ENCODE results near the gene SLC2A3.

SLC2A3 gene

GRCh38 chr12:7879246-7879645 lies 56.7 kb downstream of the SLC2A3 start:
- no peak for TF ChIP-seq CTCF (IDR thresholded peaks at IDR 0.05; ENCODE audit: control extremely low read depth, extremely low read depth, low read depth, missing control alignments)
- ChIA-PET POLR2A (no interaction called here), CTCF (no interaction called here)
- no peak for DNase-seq (ENCODE audit: extremely low spot score)

- POLR2A ChIA-PET, result no interaction called here
- CTCF ChIA-PET, result no interaction called here
- no peak for DNase-seq (ENCODE audit: extremely low spot score)
- TF ChIP-seq CTCF (IDR thresholded peaks at IDR 0.05; ENCODE audit: control extremely low read depth, extremely low read depth, low read depth, missing control alignments), result no peak
Observed at GRCh38 chr12:7877420-7877819, 58.6 kb downstream of the SLC2A3 start.

- ChIA-PET CTCF (no interaction called here), POLR2A (no interaction called here)
- no peak for DNase-seq (ENCODE audit: extremely low spot score)
- TF ChIP-seq CTCF (IDR thresholded peaks at IDR 0.05; ENCODE audit: control extremely low read depth, extremely low read depth, low read depth, missing control alignments), result no peak
Observed at GRCh38 chr12:7872566-7873319, 63.2 kb downstream of the SLC2A3 start, which contains the start of gene SLC2A14. SLC2A14 (minus strand) TSS chr12:7872915; CDS start chr12:7869880, 3,035 bp downstream.

GRCh38 chr12:7870335-7870734 lies 65.7 kb downstream of the SLC2A3 start:
- no peak for DNase-seq (ENCODE audit: extremely low spot score)
- TF ChIP-seq CTCF (IDR thresholded peaks at IDR 0.05; ENCODE audit: control extremely low read depth, extremely low read depth, low read depth, missing control alignments), result no peak
- ChIA-PET POLR2A (no interaction called here), CTCF (interaction anchor here (1.2 to 1.5 kb wide), 2 partner anchors 11 to 63 kb away, joined by 3 to 4 read pairs; no protein-coding TSS in a partner anchor)

All from GM10248 (cell line).